ENCODE results near the gene ZEB2.

DNA sequence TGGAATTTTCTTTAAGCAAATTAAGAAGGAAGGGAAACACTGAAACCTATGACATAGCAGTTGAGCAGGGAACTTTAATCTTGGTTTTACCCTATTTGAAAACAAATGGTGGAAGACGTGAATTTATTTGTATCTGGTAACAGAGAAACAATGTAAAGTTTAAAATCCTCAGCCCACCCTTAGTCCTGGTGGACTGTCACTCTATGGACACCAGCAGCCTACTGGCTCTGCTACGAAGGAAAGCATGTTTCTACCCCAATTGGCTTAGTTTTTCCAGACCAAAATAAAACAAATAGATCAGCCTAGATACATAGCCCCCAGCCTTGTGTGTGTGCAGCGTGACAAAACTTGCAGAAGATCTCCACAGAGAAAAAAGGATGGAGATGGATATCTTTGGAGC, 7.4 kb downstream of the ZEB2 start:
- TF ChIP-seq CTCF (IDR thresholded peaks at IDR 0.05) (no peak), POLR2A (IDR thresholded peaks at IDR 0.05) (no peak)

Data from adrenal gland (tissue), 5 donors.